ENCODE results near the gene ZNF26. TPM values are rescaled to one million over a fixed set of nuclear protein-coding genes. Genes with fewer than 3 reads are reported as not detected.
A peak's percentile ranks its signal among the peaks of the same experiment; 100 is the strongest.
"Not testable (repeated sequence)": the region's sequence is repeated elsewhere in the genome, so short reads cannot be mapped to it uniquely, and the experiment has no call there.

The ZNF26 gene
- total RNA-seq, 4 donors from 2014 or later, result 6.7 to 9.8 (median 9.2) TPM

DNA sequence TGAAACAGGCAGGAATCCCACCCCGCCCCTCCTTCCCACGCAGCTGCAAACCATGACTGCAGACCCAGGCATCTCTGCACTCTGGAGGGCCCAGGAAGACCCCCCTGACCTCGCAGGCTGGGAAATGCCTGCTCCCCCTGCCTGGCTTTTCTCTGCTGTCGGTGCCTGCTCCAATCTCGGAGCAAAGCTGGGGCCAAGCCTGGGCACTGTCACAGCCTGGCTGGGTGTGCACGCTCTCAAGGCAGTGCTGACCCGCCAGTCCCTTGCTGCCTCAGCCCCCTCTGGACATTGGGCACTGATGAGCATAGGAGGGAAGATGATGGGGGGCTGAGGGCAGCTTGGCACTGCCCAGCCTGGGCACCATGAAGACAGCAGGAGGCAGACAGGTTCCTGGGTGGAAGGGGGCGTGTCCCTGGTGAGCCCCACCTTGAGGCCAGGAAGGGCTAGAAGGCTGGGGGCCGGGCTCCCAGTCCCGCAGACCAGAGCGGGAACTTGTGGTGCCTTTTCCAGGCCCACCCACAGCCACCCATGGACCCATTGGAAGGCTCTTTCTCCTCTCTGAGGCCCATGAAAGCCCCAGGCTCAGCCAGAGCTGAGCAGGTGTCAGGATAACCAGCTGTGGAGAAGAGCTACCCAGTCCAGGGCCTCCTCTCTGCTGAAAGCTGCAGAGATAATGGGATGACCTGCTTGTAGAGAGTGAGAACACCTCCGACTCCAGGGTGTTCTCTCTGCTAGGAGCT lies 19.3 kb upstream of the ZNF26 start:
- no CpG with 5 or more reads among the region's 12 CpGs for WGBS, 2 donors (ENCODE audit: low coverage in 1 of 2)
- H3K9me3 ChIP-seq, result peaks cover 0 to 37% (median 0%) of the 10 kb centered on the region in 3 donors
- H3K36me3 ChIP-seq, result peaks cover 0 to 61% of the 10 kb centered on the region in 2 donors
- H3K27me3 ChIP-seq, result no peaks in the 10 kb centered on the region
- no peaks in the 10 kb centered on the region for H3K4me1 ChIP-seq
- H3K27ac ChIP-seq, result no peak overlapping the region
- TF ChIP-seq CTCF (IDR thresholded peaks at IDR 0.05) (no peak), POLR2AphosphoS5 (IDR thresholded peaks at IDR 0.05) (no peak), POLR2A (IDR thresholded peaks at IDR 0.05) (no peak), EP300 (IDR thresholded peaks at IDR 0.05) (no peak)
- no peak overlapping the region for H3K4me3 ChIP-seq
- no peak for ATAC-seq

DNA sequence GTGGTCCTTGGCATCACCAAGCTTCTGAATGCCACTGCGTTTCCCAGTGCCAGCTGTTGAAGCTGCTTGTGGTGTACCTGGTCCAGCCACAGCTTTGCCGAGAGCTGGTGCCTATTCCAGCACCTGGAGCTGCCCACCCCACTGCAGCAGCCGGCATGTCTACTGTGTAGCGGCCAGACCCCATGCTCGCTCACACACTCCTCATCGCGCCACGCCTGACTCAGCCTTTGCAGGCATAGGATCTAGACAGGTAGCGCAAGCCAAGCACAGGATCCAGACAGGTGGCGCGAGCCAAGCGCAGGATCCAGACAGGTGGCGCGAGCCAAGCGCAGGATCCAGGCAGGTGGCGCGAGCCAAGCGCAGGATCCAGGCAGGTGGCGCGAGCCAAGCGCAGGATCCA lies 18.4 kb upstream of the ZNF26 start:
- H3K36me3 ChIP-seq, result peaks cover 0 to 52% of the 10 kb centered on the region in 2 donors
- no peaks in the 10 kb centered on the region for H3K4me1 ChIP-seq
- no peak for TF ChIP-seq POLR2AphosphoS5 (IDR thresholded peaks at IDR 0.05)
- no peak for TF ChIP-seq EP300 (IDR thresholded peaks at IDR 0.05)
- no peak for TF ChIP-seq POLR2A (IDR thresholded peaks at IDR 0.05)
- TF ChIP-seq CTCF (IDR thresholded peaks at IDR 0.05), result no peak
- H3K9me3 ChIP-seq, result peaks cover 0 to 38% (median 0%) of the 10 kb centered on the region in 3 donors
- ATAC-seq, result no peak
- no peaks in the 10 kb centered on the region for H3K27me3 ChIP-seq
- no peak overlapping the region for H3K27ac ChIP-seq
- no peak overlapping the region for H3K4me3 ChIP-seq
- no CpG with 5 or more reads among the region's 21 CpGs for WGBS, 2 donors (ENCODE audit: low coverage in 1 of 2)

- peaks cover 0 to 39% (median 0%) of the 10 kb centered on the region in 3 donors for H3K9me3 ChIP-seq
- 50% methylated on average over 1 of the region's 1 CpG for WGBS, 2 donors (ENCODE audit: low coverage in 1 of 2)
These were observed 13.8 kb upstream of the ZNF26 start for GRCh38 chr12:132972374-132972773.

GRCh38 chr12:132976870-132977269 lies 9.3 kb upstream of the ZNF26 start:
- TF ChIP-seq CTCF (IDR thresholded peaks at IDR 0.05), result peak in 2 of 4 experiments; percentile 23 to 55
- not testable (repeated sequence) for H3K4me1 ChIP-seq, H3K27me3 ChIP-seq, H3K27ac ChIP-seq, H3K4me3 ChIP-seq, H3K36me3 ChIP-seq, ATAC-seq
- H3K9me3 ChIP-seq, result peaks cover 0 to 25% (median 0%) of the 10 kb centered on the region in 3 donors
- 10 to 38% methylated on average over 9 of the region's 13 CpGs for WGBS, 2 donors (ENCODE audit: low coverage in 1 of 2)

More at GRCh38 chr12:132972374-132972773, 13.8 kb upstream of the ZNF26 start:
- Histone ChIP-seq H3K36me3 (peaks cover 0 to 10% of the 10 kb centered on the region in 2 donors), H3K4me1 (no peaks in the 10 kb centered on the region), H3K4me3 (no peak overlapping the region), H3K27me3 (no peaks in the 10 kb centered on the region), H3K27ac (no peak overlapping the region)
- TF ChIP-seq CTCF (IDR thresholded peaks at IDR 0.05) (no peak), POLR2AphosphoS5 (IDR thresholded peaks at IDR 0.05) (no peak), POLR2A (IDR thresholded peaks at IDR 0.05) (no peak)
- ATAC-seq, result no peak

DNA sequence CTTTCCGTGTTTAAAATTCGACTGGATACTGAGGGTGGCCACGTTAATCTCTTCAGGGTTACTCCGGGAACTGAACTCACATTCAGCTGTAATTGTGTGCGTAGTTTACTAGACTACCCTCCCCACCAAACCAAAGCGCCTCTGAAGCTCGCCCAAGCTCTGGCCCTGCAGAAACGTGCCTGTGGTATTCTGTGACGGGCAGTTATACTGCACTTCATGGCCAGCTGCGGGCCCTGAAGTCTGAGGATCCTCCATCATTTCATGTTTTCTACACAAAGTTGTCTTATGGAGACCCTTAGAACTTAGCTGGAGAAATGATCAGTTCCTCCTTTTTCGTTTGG lies 688 bp downstream of the ZNF26 start:
- H3K9me3 ChIP-seq, result peaks cover 0 to 30% (median 0%) of the 10 kb centered on the region in 3 donors

More for the DNA sequence above, 688 bp downstream of the ZNF26 start:
- peak overlapping the region; percentile 64 to 89 (median 88) for H3K27ac ChIP-seq
- 4 to 9% methylated on average over 7 to 8 of the region's 11 CpGs for WGBS, 2 donors (ENCODE audit: low coverage in 1 of 2)
- H3K4me3 ChIP-seq, result peak overlapping the region; percentile 53 to 75
- peaks cover 0 to 42% of the 10 kb centered on the region in 2 donors for H3K36me3 ChIP-seq
- TF ChIP-seq POLR2AphosphoS5 (IDR thresholded peaks at IDR 0.05) (no peak), POLR2A (IDR thresholded peaks at IDR 0.05) (no peak), EP300 (IDR thresholded peaks at IDR 0.05) (no peak)
- H3K4me1 ChIP-seq, result peaks cover 2 to 20% (median 6%) of the 10 kb centered on the region in 3 donors
- no peak for ATAC-seq
- no peaks in the 10 kb centered on the region for H3K27me3 ChIP-seq

Data from gastroesophageal sphincter (tissue), 4 donors.